HFFc6 (cell line): ENCODE data around the gene MOV10L1. TPM values are rescaled to one million over a fixed set of nuclear protein-coding genes. Genes with fewer than 3 reads are reported as not detected.

Experiments used
- DNase-seq: peaks from one replicate; pipeline ENCODE4 v3.0.0-alpha.2; 2018
- H3K27ac Mint-ChIP-seq: 2 replicates; pipeline ENCODE4 v1.8.0; 2020; ENCODE audit warnings: mild to moderate bottlenecking, mixed read lengths
- H3K27me3 Mint-ChIP-seq: 2 replicates; pipeline ENCODE4 v1.8.0; 2021; ENCODE audit warnings: mild to moderate bottlenecking, moderate library complexity, mixed read lengths; ENCODE audit not compliant: insufficient read depth
- H3K36me3 Mint-ChIP-seq: 2 replicates; pipeline ENCODE4 v1.8.0; 2021; ENCODE audit warnings: low read depth, mixed read lengths
- H3K4me1 Mint-ChIP-seq: 2 replicates; pipeline ENCODE4 v1.8.0; 2020; ENCODE audit warnings: low read depth, mixed read lengths
- H3K4me3 Mint-ChIP-seq: 2 replicates; pipeline ENCODE4 v1.8.0; 2020; ENCODE audit warnings: mild to moderate bottlenecking, moderate library complexity, mixed read lengths
- H3K9me3 Mint-ChIP-seq: 2 replicates; pipeline ENCODE4 v1.8.0; 2020; ENCODE audit warnings: mild to moderate bottlenecking, mixed read lengths
- total RNA-seq, 6 experiments: library from RNA; stranded (reverse); fragmentation: NEBNext Ultra II Directional; extraction: Animal tissue kit (Norgen Biotek cat#: 25700); gene quantifications; 2 replicates in 1 of 6; 3 replicates in 5 of 6; pipeline ENCODE4 v1.2.3, GENCODE V29; 2021
- TF ChIP-seq, protein P1 (sequence below): fragments of 200-600 bp; sonication (generic); IDR thresholded peaks from 2 replicates; pipeline ENCODE4 v1.5.0; 2021; ENCODE audit warnings: antibody characterized with exemption, mild to moderate bottlenecking

Gene MOV10L1
- total RNA-seq, 6 experiments from 2014 or later, result 0.09 to 1.3 (median 0.26) TPM

DNA sequence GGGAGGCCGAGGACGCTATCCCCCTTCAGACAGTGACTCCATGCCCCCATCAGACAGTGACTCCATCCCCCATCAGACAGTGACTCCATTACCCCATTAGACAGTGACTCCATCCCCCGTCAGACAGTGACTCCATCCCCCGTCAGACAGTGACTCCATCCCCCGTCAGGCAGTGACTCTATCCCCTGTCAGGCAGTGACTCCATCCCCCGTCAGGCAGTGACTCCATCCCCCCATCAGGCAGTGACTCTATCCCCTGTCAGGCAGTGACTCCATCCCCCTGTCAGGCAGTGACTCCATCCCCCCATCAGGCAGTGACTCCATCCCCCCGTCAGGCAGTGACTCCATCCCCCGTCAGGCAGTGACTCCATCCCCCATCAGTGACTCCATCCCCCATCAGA, 22.6 kb upstream of the MOV10L1 start:
- H3K27ac Mint-ChIP-seq, result no peak overlapping the region
- DNase-seq, result no peak
- no peaks in the 10 kb centered on the region for H3K9me3 Mint-ChIP-seq
- no peak overlapping the region for H3K4me3 Mint-ChIP-seq
- H3K27me3 Mint-ChIP-seq, result peaks cover 26% of the 10 kb centered on the region
- TF ChIP-seq, protein P1, sequence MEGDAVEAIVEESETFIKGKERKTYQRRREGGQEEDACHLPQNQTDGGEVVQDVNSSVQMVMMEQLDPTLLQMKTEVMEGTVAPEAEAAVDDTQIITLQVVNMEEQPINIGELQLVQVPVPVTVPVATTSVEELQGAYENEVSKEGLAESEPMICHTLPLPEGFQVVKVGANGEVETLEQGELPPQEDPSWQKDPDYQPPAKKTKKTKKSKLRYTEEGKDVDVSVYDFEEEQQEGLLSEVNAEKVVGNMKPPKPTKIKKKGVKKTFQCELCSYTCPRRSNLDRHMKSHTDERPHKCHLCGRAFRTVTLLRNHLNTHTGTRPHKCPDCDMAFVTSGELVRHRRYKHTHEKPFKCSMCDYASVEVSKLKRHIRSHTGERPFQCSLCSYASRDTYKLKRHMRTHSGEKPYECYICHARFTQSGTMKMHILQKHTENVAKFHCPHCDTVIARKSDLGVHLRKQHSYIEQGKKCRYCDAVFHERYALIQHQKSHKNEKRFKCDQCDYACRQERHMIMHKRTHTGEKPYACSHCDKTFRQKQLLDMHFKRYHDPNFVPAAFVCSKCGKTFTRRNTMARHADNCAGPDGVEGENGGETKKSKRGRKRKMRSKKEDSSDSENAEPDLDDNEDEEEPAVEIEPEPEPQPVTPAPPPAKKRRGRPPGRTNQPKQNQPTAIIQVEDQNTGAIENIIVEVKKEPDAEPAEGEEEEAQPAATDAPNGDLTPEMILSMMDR, result no peak
- no peaks in the 10 kb centered on the region for H3K36me3 Mint-ChIP-seq
- peaks cover 6% of the 10 kb centered on the region for H3K4me1 Mint-ChIP-seq

DNA sequence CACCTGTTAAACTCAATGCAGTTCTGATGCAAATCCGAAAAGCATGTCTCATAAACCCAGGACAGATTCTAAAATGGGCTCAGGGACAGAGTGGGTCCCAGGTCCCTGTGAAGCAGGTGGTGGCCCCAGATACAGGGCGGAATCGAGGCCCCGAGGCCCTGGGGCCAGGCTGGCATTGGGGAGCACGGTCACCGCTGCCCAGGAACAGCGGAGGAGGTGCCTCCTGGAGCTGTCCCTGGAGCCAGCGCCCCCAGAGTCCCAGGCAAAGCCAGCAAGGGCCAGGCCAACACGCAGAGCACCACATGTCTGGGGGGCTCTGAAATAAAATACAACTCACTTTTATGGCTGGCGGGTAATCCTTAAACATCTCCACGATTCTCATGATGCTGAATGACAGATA, 21.7 kb upstream of the MOV10L1 start:
- DNase-seq, result no peak
- Mint-ChIP-seq H3K27me3 (peaks cover 22% of the 10 kb centered on the region), H3K36me3 (no peaks in the 10 kb centered on the region), H3K9me3 (no peaks in the 10 kb centered on the region), H3K4me3 (no peak overlapping the region), H3K27ac (no peak overlapping the region), H3K4me1 (peaks cover 6% of the 10 kb centered on the region)
- TF ChIP-seq, protein P1, result no peak

DNA sequence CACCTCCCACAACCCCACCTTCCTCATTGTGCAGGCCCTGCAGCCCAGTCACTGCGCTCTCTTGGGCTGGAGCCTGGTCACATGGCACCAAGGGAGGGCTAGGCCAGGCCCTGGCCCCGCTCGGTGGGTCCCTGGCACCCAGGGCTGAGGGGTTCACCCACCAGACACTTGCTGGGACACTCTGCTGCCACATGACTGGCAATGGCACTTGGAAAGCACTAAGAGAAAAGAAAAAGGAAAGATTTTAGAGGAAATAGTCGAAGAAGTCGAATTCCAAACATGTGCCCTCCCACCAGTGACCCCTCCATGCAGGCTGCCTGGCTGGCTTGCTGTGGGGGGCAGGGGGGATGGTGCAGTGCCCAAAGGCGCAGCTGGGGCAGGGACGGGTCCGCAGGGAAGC, 19.4 kb upstream of the MOV10L1 start:
- Mint-ChIP-seq H3K27me3 (peaks cover 11% of the 10 kb centered on the region), H3K36me3 (no peaks in the 10 kb centered on the region), H3K27ac (no peak overlapping the region), H3K4me3 (no peak overlapping the region), H3K4me1 (peaks cover 6% of the 10 kb centered on the region), H3K9me3 (no peaks in the 10 kb centered on the region)
- TF ChIP-seq, protein P1, result no peak
- DNase-seq, result no peak

DNA sequence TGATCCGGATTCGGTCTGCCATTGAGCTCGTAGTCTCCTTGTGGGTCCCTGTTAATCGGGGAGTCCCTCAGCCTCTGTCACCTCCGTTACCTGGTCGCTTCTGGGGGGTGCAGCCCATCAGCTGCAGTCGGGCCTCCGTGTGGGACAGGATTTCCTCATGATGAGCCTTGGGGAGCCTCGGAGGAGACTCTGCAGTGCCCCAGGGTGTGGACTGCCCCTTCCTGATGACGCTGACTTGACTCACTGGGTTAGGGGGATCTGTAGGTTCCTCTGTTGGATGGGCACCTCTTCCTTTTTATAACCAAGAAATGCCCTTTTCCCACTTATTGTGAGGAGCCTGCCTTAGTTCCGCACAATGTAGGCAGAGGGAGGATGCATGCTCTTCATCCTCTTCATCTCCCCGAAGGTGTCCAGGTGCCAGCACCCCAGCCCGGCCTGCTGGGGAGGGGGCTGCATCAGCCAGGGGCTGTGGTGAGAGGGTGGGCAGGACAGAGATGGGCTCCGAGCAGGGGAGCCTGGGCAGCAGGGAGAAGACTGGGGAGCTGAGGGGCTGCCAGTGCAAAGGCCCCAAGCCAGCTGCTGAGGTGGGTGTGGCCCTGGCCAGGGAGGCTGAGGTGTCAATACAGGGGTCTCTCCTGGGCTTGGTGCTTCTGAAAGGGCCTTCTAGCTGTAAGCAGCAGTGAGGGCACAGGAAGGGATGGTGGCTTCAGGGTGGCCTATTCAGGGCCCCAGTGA, 18.2 kb upstream of the MOV10L1 start:
- Mint-ChIP-seq H3K36me3 (no peaks in the 10 kb centered on the region), H3K4me3 (no peak overlapping the region), H3K27me3 (peaks cover 5% of the 10 kb centered on the region; the same call in 1 of the 2 replicates), H3K27ac (no peak overlapping the region), H3K9me3 (no peaks in the 10 kb centered on the region), H3K4me1 (peaks cover 6% of the 10 kb centered on the region)
- TF ChIP-seq, protein P1, result no peak
- no peak for DNase-seq

DNA sequence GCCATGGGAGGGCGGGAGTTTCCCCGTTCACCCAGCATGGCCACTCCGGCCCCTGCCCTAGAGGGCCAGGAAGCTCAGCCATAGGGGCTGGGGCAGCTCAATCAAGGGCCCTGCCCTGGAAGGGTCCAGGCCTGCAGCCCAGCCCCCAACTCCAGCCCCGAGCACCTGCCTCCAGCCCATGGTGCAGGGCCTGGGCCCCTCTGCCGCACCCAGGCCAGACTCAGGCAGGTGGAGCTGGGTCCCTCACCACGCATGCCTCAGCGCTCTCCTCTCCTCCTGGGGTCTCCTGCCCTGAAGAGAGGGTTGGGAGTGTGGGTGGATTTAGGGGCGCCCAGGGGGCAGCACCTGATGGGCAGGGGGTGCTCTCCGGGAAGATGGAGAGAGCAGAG, 17.6 kb upstream of the MOV10L1 start:
- no peak for DNase-seq
- H3K36me3 Mint-ChIP-seq, result no peaks in the 10 kb centered on the region
- TF ChIP-seq, protein P1, result no peak

More for the DNA sequence above, 17.6 kb upstream of the MOV10L1 start:
- Mint-ChIP-seq H3K4me3 (no peak overlapping the region), H3K27ac (no peak overlapping the region), H3K9me3 (no peaks in the 10 kb centered on the region), H3K27me3 (peaks cover 7% of the 10 kb centered on the region), H3K4me1 (peaks cover 6% of the 10 kb centered on the region)
